ENCODE results near the gene SP100. TPM values are rescaled to one million over a fixed set of nuclear protein-coding genes. Genes with fewer than 3 reads are reported as not detected.
A peak's percentile ranks its signal among the peaks of the same experiment; 100 is the strongest.
"Not testable (repeated sequence)": the region's sequence is repeated elsewhere in the genome, so short reads cannot be mapped to it uniquely, and the experiment has no call there.

SP100 gene
- polyA plus RNA-seq, 1 donor from 2014 or later: 288 TPM

DNA sequence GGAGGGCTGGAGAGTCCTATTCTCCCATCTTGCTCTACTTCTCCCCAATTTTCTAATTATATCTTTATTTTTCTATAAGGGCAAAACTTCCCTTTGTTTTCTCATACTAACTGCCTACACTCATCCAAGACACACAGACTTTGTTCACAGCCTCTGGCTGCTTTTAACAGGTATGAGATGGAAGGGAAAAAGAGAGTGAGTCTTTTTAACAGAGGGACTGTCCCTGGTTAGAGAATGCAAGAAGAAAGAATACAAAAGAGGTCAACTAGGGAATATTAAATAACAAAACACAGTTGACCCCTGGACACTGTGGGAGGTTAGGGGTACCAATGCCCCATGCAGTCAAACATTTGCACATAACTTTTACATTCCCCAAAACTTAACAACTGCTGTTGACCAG is 41.8 kb downstream of the SP100 start:
- peaks cover 52% of the 10 kb centered on the region for H3K36me3 Mint-ChIP-seq
- H3K27me3 Mint-ChIP-seq: no peaks in the 10 kb centered on the region
- peaks cover 53 to 59% (median 59%) of the 10 kb centered on the region in 3 donors for H3K4me1 Mint-ChIP-seq
- peaks cover 0 to 20% (median 2%) of the 10 kb centered on the region in 3 donors for H3K9me3 Mint-ChIP-seq
- H3K27ac Mint-ChIP-seq: peak overlapping the region in 2 of 3 donors; percentile 57 to 76
- peak overlapping the region in 2 of 4 donors; percentile 73 to 86 for H3K4me3 Mint-ChIP-seq

GRCh38 chr2:230459216-230459615 is 43.2 kb downstream of the SP100 start:
- H3K9me3 Mint-ChIP-seq: peaks cover 0 to 8% (median 2%) of the 10 kb centered on the region in 3 donors
- H3K27ac Mint-ChIP-seq: peak overlapping the region; percentile 50 to 74 (median 58)
- peak overlapping the region in 2 of 4 donors; percentile 32 to 67 for H3K4me3 Mint-ChIP-seq
- peaks cover 48% of the 10 kb centered on the region for H3K36me3 Mint-ChIP-seq
- peaks cover 44 to 56% (median 46%) of the 10 kb centered on the region in 3 donors for H3K4me1 Mint-ChIP-seq
- H3K27me3 Mint-ChIP-seq: no peaks in the 10 kb centered on the region

DNA sequence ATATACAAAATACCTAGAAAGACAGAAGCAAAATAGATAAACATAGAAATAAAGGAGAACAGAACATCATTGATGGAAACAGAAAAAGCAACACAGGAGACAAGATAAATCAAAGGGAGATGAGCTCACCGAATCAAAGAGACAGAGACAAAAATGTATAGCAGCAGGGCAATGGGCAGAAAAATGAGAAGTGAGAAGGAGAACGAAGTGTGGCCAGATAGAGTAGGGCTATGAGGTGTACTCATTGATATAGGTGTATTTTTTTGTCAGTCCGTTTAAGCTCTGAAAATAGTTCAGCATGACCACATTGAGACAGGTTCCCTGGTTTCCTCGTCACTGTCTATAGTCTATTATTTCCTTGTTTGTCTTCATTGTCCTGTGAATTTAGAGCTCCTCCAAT is 55.1 kb downstream of the SP100 start:
- Mint-ChIP-seq H3K4me1 (peaks cover 29 to 35% (median 31%) of the 10 kb centered on the region in 3 donors), H3K4me3 (peak overlapping the region in 3 of 4 donors; percentile 18 to 49 (median 27)), H3K27ac (peak overlapping the region; percentile 78 to 88 (median 82)), H3K9me3 (peaks cover 7 to 40% (median 24%) of the 10 kb centered on the region in 3 donors), H3K36me3 (peaks cover 60% of the 10 kb centered on the region), H3K27me3 (no peaks in the 10 kb centered on the region)

DNA sequence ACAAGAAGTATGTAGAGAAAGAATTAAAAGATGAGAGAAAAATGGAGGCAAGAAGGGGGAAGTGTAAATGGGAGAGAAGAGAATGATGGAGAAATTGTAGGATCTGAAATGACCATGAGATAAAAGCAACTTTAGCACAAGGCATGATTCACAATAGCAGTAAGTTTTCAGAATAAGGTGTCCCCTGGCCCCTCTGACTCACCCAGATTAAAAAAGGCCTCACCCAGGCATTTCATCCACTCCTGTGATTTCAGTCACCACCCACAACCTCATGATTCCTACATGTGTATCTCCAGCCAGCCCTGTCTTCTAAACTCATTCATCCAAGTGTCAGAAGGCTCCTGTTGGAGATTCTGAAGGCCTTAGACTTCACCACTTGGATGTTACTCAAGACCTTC is 56.6 kb downstream of the SP100 start:
- peaks cover 49% of the 10 kb centered on the region for H3K36me3 Mint-ChIP-seq
- H3K4me1 Mint-ChIP-seq: peaks cover 29 to 35% (median 31%) of the 10 kb centered on the region in 3 donors
- H3K27ac Mint-ChIP-seq: peak overlapping the region; percentile 78 to 88 (median 82)
- H3K27me3 Mint-ChIP-seq: no peaks in the 10 kb centered on the region
- peaks cover 7 to 40% (median 20%) of the 10 kb centered on the region in 3 donors for H3K9me3 Mint-ChIP-seq
- H3K4me3 Mint-ChIP-seq: peak overlapping the region in 3 of 4 donors; percentile 27 to 40 (median 28)

DNA sequence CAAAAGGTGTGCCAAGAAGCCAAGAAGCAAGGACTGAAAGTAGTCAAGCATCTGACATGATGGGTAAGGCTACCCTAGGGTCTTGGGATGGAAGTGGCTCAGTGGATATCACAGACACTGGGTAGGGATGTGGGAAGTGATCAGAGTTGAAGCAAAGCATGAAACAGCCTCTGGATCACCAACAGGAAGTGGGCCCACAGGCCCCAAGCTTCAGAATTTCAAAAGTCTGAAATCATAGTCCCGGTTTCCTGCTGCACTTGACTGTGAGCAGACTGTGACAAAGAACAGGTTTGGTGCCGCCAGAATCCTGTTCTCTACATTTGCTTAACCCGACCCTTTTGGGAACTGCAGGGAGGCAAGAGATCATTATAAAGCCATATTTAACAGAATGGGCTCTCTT is 57.4 kb downstream of the SP100 start:
- peaks cover 7 to 40% (median 20%) of the 10 kb centered on the region in 3 donors for H3K9me3 Mint-ChIP-seq
- H3K27me3 Mint-ChIP-seq: no peaks in the 10 kb centered on the region
- H3K4me3 Mint-ChIP-seq: peak overlapping the region in 3 of 4 donors; percentile 3 to 28 (median 26)
- peaks cover 29 to 35% (median 31%) of the 10 kb centered on the region in 3 donors for H3K4me1 Mint-ChIP-seq
- H3K36me3 Mint-ChIP-seq: peaks cover 45% of the 10 kb centered on the region
- H3K27ac Mint-ChIP-seq: peak overlapping the region; percentile 73 to 88 (median 78)

- H3K36me3 Mint-ChIP-seq: peaks cover 43% of the 10 kb centered on the region
- H3K27ac Mint-ChIP-seq: peak overlapping the region in 1 of 3 donors; percentile 66
- H3K9me3 Mint-ChIP-seq: peaks cover 7 to 40% (median 20%) of the 10 kb centered on the region in 3 donors
- H3K27me3 Mint-ChIP-seq: no peaks in the 10 kb centered on the region
- peaks cover 29 to 36% (median 29%) of the 10 kb centered on the region in 3 donors for H3K4me1 Mint-ChIP-seq
- H3K4me3 Mint-ChIP-seq: peak overlapping the region in 1 of 4 donors; percentile 11
Observed at GRCh38 chr2:230475143-230475542, 59.1 kb downstream of the SP100 start.

DNA sequence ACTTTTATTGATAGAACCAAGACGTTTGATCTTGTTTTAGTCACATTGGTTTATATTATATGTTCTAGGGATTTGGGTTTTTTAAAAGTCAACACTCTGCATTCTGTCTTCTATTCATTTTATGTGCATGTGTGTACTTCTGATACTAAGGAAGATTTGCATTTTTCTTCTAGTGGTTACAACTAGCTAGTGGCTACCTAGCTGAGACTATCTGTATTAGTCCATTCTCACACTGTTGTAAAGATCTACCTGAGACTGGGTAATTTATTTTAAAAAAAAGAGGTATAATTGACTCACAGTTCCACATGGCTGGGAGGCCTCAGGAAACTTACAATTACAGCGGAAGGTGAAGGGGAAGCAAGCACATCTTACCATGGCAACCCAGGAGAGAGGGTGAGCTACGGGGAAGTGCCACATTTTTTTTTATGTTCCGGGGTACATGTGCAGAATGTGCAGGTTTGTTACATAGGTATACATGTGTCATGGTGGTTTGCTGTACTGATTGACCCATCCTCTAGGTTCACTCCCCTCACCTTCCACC is 69.9 kb downstream of the SP100 start:
- Mint-ChIP-seq H3K36me3 (peaks cover 55% of the 10 kb centered on the region), H3K4me3 (peak overlapping the region in 1 of 4 donors; percentile 29), H3K9me3 (peaks cover 1 to 14% (median 8%) of the 10 kb centered on the region in 3 donors), H3K4me1 (peaks cover 13 to 29% (median 20%) of the 10 kb centered on the region in 3 donors), H3K27me3 (no peaks in the 10 kb centered on the region), H3K27ac (peak overlapping the region in 1 of 3 donors; percentile 68)

DNA sequence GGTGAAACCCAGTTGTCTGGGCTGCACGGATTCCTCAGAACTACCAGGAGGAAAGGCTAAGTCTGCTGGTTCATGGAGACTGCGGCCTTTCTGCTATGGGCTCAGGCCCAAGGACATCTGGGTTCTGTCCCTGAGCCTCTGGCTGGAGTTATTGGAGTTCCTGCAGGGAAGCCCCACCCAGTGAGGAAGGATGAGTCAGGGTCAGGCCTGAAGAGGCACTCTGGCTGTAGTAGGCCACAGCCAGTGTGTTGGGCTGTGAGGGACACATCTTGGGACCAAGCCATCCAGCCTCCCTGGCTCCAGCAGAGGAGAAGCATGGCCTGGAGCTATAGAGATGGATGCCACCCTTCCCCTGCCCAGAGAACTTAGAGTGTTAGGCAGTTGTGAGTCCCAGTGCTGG is 75.2 kb downstream of the SP100 start:
- not testable (repeated sequence) for H3K27me3 Mint-ChIP-seq, H3K27ac Mint-ChIP-seq
- Mint-ChIP-seq H3K9me3 (peaks cover 0 to 11% (median 6%) of the 10 kb centered on the region in 3 donors), H3K36me3 (peaks cover 52% of the 10 kb centered on the region), H3K4me1 (peaks cover 28 to 37% (median 31%) of the 10 kb centered on the region in 3 donors), H3K4me3 (peak overlapping the region in 1 of 4 donors; percentile 23)

DNA sequence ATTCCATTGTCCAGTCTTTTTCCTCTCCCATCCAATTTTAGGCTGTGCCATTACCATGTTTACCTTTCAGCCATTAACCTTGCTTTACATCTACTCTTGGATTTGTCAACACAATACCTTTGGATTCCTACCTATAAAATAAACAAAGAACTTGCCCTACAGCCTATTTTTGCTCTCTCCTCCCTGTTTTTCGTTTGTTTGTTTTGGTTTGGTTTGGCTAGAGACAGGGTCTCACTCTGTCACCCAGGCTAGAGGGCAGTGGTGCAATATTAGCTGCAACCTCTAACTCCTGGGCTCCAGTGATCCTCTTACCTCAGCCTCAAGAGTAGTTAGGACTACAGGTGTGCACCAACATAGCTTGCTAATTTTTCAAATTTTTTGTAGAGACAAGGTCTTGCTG is 76.1 kb downstream of the SP100 start:
- H3K4me1 Mint-ChIP-seq: peaks cover 30 to 43% (median 35%) of the 10 kb centered on the region in 3 donors
- peaks cover 0 to 8% (median 4%) of the 10 kb centered on the region in 3 donors for H3K9me3 Mint-ChIP-seq
- peak overlapping the region; percentile 4 to 68 (median 56) for H3K27ac Mint-ChIP-seq
- no peak overlapping the region for H3K4me3 Mint-ChIP-seq
- peaks cover 51% of the 10 kb centered on the region for H3K36me3 Mint-ChIP-seq
- H3K27me3 Mint-ChIP-seq: no peaks in the 10 kb centered on the region

DNA sequence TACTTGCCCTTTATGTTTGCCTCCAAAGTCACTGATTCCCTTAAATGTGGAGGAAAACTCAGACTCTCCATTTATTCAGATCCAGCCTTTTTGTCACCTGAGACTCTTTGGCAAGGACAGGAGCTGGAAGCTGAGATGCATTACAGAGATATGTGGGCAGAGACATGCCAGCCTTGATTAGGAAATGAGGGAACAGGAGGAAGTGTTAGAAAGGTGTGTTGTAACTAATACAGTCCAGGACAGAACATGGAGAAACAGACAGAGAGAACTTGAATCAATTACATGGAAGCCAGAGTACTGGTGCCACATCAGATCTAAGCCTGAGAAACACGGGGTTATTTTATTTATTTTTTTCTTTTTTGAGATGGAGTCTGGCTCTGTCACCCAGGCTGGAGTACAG is 79.0 kb downstream of the SP100 start:
- no peaks in the 10 kb centered on the region for H3K27me3 Mint-ChIP-seq
- H3K9me3 Mint-ChIP-seq: peaks cover 0 to 4% (median 2%) of the 10 kb centered on the region in 3 donors
- peak overlapping the region in 1 of 4 donors; percentile 9 for H3K4me3 Mint-ChIP-seq
- H3K36me3 Mint-ChIP-seq: peaks cover 29% of the 10 kb centered on the region
- H3K27ac Mint-ChIP-seq: peak overlapping the region in 1 of 3 donors; percentile 83
- H3K4me1 Mint-ChIP-seq: peaks cover 38 to 52% (median 41%) of the 10 kb centered on the region in 3 donors

GRCh38 chr2:230496891-230497290 is 80.9 kb downstream of the SP100 start:
- H3K27ac Mint-ChIP-seq: peak overlapping the region; percentile 63 to 92 (median 64)
- H3K4me1 Mint-ChIP-seq: peaks cover 33 to 47% (median 36%) of the 10 kb centered on the region in 3 donors
- H3K27me3 Mint-ChIP-seq: no peaks in the 10 kb centered on the region
- H3K36me3 Mint-ChIP-seq: peaks cover 23% of the 10 kb centered on the region
- peak overlapping the region; percentile 11 to 96 (median 45) for H3K4me3 Mint-ChIP-seq
- peaks cover 0 to 4% (median 0%) of the 10 kb centered on the region in 3 donors for H3K9me3 Mint-ChIP-seq

DNA sequence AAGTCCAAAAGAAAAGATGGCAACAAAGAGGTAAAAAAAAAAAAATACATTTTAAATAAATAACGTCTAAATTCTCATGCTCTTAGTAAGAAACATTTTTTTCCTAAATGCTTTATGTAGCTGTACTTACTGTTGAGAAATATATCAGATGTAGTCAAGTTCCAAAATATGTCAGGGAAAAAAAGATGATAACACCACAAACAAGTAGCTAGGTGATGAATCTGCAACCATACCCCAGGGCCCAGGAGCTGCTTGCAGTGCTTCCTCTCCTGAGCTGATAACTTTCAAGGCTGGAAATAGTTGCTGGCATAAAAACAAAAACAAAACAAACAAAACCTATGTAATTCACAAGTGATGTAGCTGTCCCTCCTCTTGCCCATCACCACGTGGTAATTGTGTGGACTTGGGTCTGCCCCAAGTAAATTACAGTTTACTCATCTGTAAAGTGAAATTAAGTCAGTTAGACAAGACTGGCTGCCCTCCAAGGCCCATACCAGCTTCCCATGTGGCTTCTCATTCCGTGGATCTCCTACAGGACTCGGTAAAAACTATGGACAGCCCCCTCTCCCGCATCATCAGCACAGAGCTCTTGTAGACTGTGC is 82.6 kb downstream of the SP100 start:
- peaks cover 28 to 40% (median 32%) of the 10 kb centered on the region in 3 donors for H3K4me1 Mint-ChIP-seq
- peak overlapping the region in 2 of 3 donors; percentile 63 to 71 for H3K27ac Mint-ChIP-seq
- H3K9me3 Mint-ChIP-seq: peaks cover 0 to 4% (median 0%) of the 10 kb centered on the region in 3 donors
- peaks cover 27% of the 10 kb centered on the region for H3K36me3 Mint-ChIP-seq
- H3K27me3 Mint-ChIP-seq: no peaks in the 10 kb centered on the region
- peak overlapping the region in 1 of 4 donors; percentile 30 for H3K4me3 Mint-ChIP-seq

GRCh38 chr2:230502593-230502992 is 86.6 kb downstream of the SP100 start:
- Mint-ChIP-seq H3K27me3 (no peaks in the 10 kb centered on the region), H3K36me3 (peaks cover 26% of the 10 kb centered on the region), H3K27ac (peak overlapping the region in 1 of 3 donors; percentile 43), H3K4me3 (no peak overlapping the region), H3K4me1 (peaks cover 19 to 28% (median 26%) of the 10 kb centered on the region in 3 donors), H3K9me3 (peaks cover 0 to 4% (median 0%) of the 10 kb centered on the region in 3 donors)

- Mint-ChIP-seq H3K4me3 (no peak overlapping the region), H3K27ac (no peak overlapping the region), H3K27me3 (no peaks in the 10 kb centered on the region), H3K4me1 (peaks cover 14 to 28% (median 22%) of the 10 kb centered on the region in 3 donors), H3K9me3 (peaks cover 0 to 4% (median 0%) of the 10 kb centered on the region in 3 donors), H3K36me3 (peaks cover 33% of the 10 kb centered on the region)
Observed at GRCh38 chr2:230503798-230504197, 87.8 kb downstream of the SP100 start.

DNA sequence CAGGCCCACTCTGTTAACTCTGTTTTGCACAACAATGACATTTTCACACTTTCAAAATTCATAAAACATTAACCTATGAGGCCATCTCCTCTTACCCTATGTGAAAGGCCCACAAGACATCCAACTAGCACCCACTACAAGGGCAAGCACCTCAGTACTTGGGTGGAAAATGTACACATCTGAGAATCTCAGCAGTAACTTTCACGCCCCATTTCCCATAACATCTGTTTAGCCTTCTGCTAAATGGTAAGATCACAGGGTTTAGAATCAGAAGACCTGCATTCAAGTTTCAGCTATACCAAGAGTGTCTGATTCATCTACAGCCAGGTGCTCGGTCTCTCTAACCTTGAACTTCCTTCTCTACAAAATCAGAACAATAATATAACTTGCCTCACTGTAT is 89.2 kb downstream of the SP100 start:
- Mint-ChIP-seq H3K9me3 (peaks cover 0 to 4% (median 0%) of the 10 kb centered on the region in 3 donors), H3K27me3 (no peaks in the 10 kb centered on the region), H3K4me1 (peaks cover 11 to 20% (median 18%) of the 10 kb centered on the region in 3 donors), H3K36me3 (peaks cover 34% of the 10 kb centered on the region), H3K4me3 (no peak overlapping the region), H3K27ac (peak overlapping the region in 1 of 3 donors; percentile 57)
